Vagina (tissue), 2 donors: Measurements from ENCODE around the gene TOX3. TPM values are rescaled to one million over a fixed set of nuclear protein-coding genes. Genes with fewer than 3 reads are reported as not detected.

Experiments
- DNase-seq, 2 donors: peaks; one replicate each; pipeline ENCODE4 v3.0.0-alpha.2; 2017; ENCODE audit errors: extremely low spot score in 2 of 2
- H3K27ac ChIP-seq: fragments of 200-600 bp; sonication (generic); one replicate; pipeline ENCODE4 v1.5.1; 2019
- H3K27me3 ChIP-seq: fragments of 200-600 bp; sonication (generic); one replicate; pipeline ENCODE4 v1.5.1; 2019
- H3K36me3 ChIP-seq, 2 donors: fragments of 200-600 bp; sonication (generic); one replicate each; pipeline ENCODE4 v1.5.1; 2017 to 2019
- H3K4me1 ChIP-seq: fragments of 200-600 bp; sonication (generic); one replicate; pipeline ENCODE4 v1.5.1; 2019
- H3K4me3 ChIP-seq, 2 donors: fragments of 200-600 bp; sonication (generic); 1 replicate in 1 of 2; 2 replicates in 1 of 2; pipeline ENCODE4 v1.5.1; 2016 to 2019
- H3K9me3 ChIP-seq: fragments of 200-600 bp; sonication (generic); one replicate; pipeline ENCODE4 v1.5.1; 2019
- POLR2A ChIP-seq, 2 donors: fragments of 450-650 bp; IDR thresholded peaks; one replicate each; pipeline ENCODE4 v1.6.1; 2017; ENCODE audit warnings: antibody characterized with exemption in 2 of 2, mild to moderate bottlenecking in 2 of 2, moderate library complexity in 2 of 2
- POLR2AphosphoS5 ChIP-seq, 2 donors: sonication (generic); formaldehyde crosslinking; IDR thresholded peaks; one replicate each; pipeline ENCODE4 v1.9.0; 2017; ENCODE audit warnings: antibody characterized with exemption in 2 of 2, mild to moderate bottlenecking in 2 of 2, low read depth in 1 of 2; ENCODE audit not compliant: insufficient read depth in 1 of 2
- intact Hi-C: fragments of 100-400 bp; cut with DNase I; formaldehyde crosslinking; loops from one replicate; pipeline ENCODE4 v1.15.1; 2023
- total RNA-seq: library from RNA; depleted of rRNA; stranded (reverse); fragments of >200 nt; gene quantifications from one replicate; pipeline ENCODE4 v1.2.3, GENCODE V29; 2016
- TF ChIP-seq, protein P1 (sequence below), 3 experiments: fragments of 450-650 bp in 2 of 3; fragments of 200-600 bp in 1 of 3; sonication (generic) in 1 of 3; IDR thresholded peaks; one replicate each; pipeline ENCODE4 v1.5.1; 2017 to 2019; ENCODE audit warnings: antibody characterized with exemption in 3 of 3, mild to moderate bottlenecking in 2 of 3, moderate library complexity in 2 of 3

Gene TOX3
- total RNA-seq, 1 donor from 2014 or later, result 1.2 TPM

DNA sequence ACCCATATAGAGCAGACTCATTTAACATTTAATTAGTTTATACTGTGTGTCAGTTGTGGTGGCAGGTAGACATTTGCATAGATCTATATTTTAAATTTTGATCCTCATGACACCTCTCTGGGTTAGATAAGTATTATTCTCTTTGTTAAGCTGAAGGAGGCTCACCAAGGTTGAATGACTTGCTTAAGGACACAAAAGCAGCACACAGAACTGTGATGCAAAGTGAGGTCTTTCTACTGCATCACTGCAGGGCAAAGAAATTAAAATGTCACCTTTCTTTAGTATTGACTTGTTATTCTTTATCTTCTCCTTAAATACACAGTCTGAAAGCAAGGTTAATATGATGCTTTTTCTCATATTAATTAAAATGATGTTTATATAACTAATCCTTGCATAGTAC, 8.6 kb upstream of the TOX3 start:
- TF ChIP-seq POLR2A (IDR thresholded peaks at IDR 0.05), result no peak
- TF ChIP-seq POLR2AphosphoS5 (IDR thresholded peaks at IDR 0.05; ENCODE audit: insufficient read depth in 1 of 2, low read depth in 1 of 2), result no peak
- TF ChIP-seq, protein P1, sequence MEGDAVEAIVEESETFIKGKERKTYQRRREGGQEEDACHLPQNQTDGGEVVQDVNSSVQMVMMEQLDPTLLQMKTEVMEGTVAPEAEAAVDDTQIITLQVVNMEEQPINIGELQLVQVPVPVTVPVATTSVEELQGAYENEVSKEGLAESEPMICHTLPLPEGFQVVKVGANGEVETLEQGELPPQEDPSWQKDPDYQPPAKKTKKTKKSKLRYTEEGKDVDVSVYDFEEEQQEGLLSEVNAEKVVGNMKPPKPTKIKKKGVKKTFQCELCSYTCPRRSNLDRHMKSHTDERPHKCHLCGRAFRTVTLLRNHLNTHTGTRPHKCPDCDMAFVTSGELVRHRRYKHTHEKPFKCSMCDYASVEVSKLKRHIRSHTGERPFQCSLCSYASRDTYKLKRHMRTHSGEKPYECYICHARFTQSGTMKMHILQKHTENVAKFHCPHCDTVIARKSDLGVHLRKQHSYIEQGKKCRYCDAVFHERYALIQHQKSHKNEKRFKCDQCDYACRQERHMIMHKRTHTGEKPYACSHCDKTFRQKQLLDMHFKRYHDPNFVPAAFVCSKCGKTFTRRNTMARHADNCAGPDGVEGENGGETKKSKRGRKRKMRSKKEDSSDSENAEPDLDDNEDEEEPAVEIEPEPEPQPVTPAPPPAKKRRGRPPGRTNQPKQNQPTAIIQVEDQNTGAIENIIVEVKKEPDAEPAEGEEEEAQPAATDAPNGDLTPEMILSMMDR (IDR thresholded peaks at IDR 0.05), result no peak
- Histone ChIP-seq H3K9me3 (no peaks in the 10 kb centered on the region), H3K27ac (no peak overlapping the region), H3K36me3 (no peaks in the 10 kb centered on the region), H3K27me3 (no peaks in the 10 kb centered on the region), H3K4me1 (no peaks in the 10 kb centered on the region), H3K4me3 (no peak overlapping the region)
- intact Hi-C loops, result no loop called here
- DNase-seq, result no peak

- intact Hi-C loops, result no loop called here
Observed at GRCh38 chr16:52554334-52554733, 7.4 kb upstream of the TOX3 start.

GRCh38 chr16:52553322-52553721, 6.4 kb upstream of the TOX3 start:
- TF ChIP-seq POLR2AphosphoS5 (IDR thresholded peaks at IDR 0.05; ENCODE audit: insufficient read depth in 1 of 2, low read depth in 1 of 2), result no peak
- TF ChIP-seq POLR2A (IDR thresholded peaks at IDR 0.05), result no peak
- TF ChIP-seq, protein P1 (IDR thresholded peaks at IDR 0.05), result no peak

More at GRCh38 chr16:52554334-52554733, 7.4 kb upstream of the TOX3 start:
- no peak for TF ChIP-seq POLR2A (IDR thresholded peaks at IDR 0.05)
- TF ChIP-seq, protein P1 (IDR thresholded peaks at IDR 0.05), result no peak
- TF ChIP-seq POLR2AphosphoS5 (IDR thresholded peaks at IDR 0.05; ENCODE audit: insufficient read depth in 1 of 2, low read depth in 1 of 2), result no peak
- Histone ChIP-seq H3K27ac (no peak overlapping the region), H3K36me3 (no peaks in the 10 kb centered on the region), H3K9me3 (no peaks in the 10 kb centered on the region), H3K4me1 (no peaks in the 10 kb centered on the region), H3K27me3 (no peaks in the 10 kb centered on the region), H3K4me3 (no peak overlapping the region)
- DNase-seq, result no peak

GRCh38 chr16:52552643-52553042, 5.7 kb upstream of the TOX3 start:
- Histone ChIP-seq H3K36me3 (no peaks in the 10 kb centered on the region), H3K27me3 (no peaks in the 10 kb centered on the region), H3K9me3 (no peaks in the 10 kb centered on the region), H3K27ac (no peak overlapping the region), H3K4me3 (no peak overlapping the region), H3K4me1 (no peaks in the 10 kb centered on the region)
- intact Hi-C loops, result no loop called here
- no peak for DNase-seq
- no peak for TF ChIP-seq POLR2A (IDR thresholded peaks at IDR 0.05)
- TF ChIP-seq, protein P1 (IDR thresholded peaks at IDR 0.05), result no peak
- TF ChIP-seq POLR2AphosphoS5 (IDR thresholded peaks at IDR 0.05; ENCODE audit: insufficient read depth in 1 of 2, low read depth in 1 of 2), result no peak

More at GRCh38 chr16:52553322-52553721, 6.4 kb upstream of the TOX3 start:
- DNase-seq, result no peak
- Histone ChIP-seq H3K4me1 (no peaks in the 10 kb centered on the region), H3K9me3 (no peaks in the 10 kb centered on the region), H3K27ac (no peak overlapping the region), H3K36me3 (no peaks in the 10 kb centered on the region), H3K4me3 (no peak overlapping the region), H3K27me3 (no peaks in the 10 kb centered on the region)
- intact Hi-C loops, result no loop called here

DNA sequence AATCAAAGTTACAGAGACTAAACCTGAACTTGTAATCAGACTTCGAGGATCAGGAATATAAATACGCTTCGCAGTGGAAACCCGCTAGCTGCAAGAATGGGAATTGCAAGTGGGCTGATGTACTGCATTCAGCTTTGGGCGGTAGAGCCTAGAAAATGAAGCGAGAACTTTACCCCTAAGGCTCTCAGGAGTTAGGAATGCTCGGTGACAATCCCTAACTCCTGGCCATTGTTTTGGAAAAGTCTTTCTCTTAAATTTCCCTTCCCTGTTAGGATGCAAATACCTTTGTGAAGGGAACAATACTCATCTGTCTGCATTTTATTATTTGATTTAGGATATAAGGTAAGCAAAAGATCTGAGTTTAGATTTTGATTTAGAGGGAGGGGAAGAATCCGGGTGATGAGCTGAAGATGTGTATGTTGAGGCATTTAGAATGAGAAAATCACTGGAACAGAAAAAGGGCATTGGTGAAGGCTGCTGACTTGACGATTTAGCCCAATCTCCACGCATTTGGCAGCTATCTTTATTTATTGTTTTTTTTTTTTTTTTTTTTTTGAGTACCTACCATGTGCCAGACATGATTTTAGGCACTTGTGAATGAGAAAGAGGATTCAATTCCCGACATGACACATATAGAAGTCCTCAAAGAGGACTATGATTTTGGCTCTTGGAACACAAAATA, 2.2 kb upstream of the TOX3 start:
- Histone ChIP-seq H3K4me3 (no peak overlapping the region), H3K9me3 (no peaks in the 10 kb centered on the region), H3K27me3 (no peaks in the 10 kb centered on the region), H3K4me1 (peaks cover 20% of the 10 kb centered on the region), H3K36me3 (no peaks in the 10 kb centered on the region), H3K27ac (no peak overlapping the region)
- no peak for DNase-seq
- intact Hi-C loops, result no loop called here
- TF ChIP-seq POLR2A (IDR thresholded peaks at IDR 0.05), result no peak
- no peak for TF ChIP-seq POLR2AphosphoS5 (IDR thresholded peaks at IDR 0.05; ENCODE audit: insufficient read depth in 1 of 2, low read depth in 1 of 2)
